Vagina (tissue), 2 donors: ENCODE results near the gene LIN7A. TPM values are rescaled to one million over a fixed set of nuclear protein-coding genes. Genes with fewer than 3 reads are reported as not detected.

Experiments used
- DNase-seq, 2 donors: peaks; one replicate each; pipeline ENCODE4 v3.0.0-alpha.2; 2017; ENCODE audit errors: extremely low spot score in 2 of 2
- H3K27ac ChIP-seq: fragments of 200-600 bp; sonication (generic); one replicate; pipeline ENCODE4 v1.5.1; 2019
- H3K27me3 ChIP-seq: fragments of 200-600 bp; sonication (generic); one replicate; pipeline ENCODE4 v1.5.1; 2019
- H3K36me3 ChIP-seq, 2 donors: fragments of 200-600 bp; sonication (generic); one replicate each; pipeline ENCODE4 v1.5.1; 2017 to 2019
- H3K4me1 ChIP-seq: fragments of 200-600 bp; sonication (generic); one replicate; pipeline ENCODE4 v1.5.1; 2019
- H3K4me3 ChIP-seq, 2 donors: fragments of 200-600 bp; sonication (generic); 1 replicate in 1 of 2; 2 replicates in 1 of 2; pipeline ENCODE4 v1.5.1; 2016 to 2019
- H3K9me3 ChIP-seq: fragments of 200-600 bp; sonication (generic); one replicate; pipeline ENCODE4 v1.5.1; 2019
- POLR2A ChIP-seq, 2 donors: fragments of 450-650 bp; IDR thresholded peaks; one replicate each; pipeline ENCODE4 v1.6.1; 2017; ENCODE audit warnings: antibody characterized with exemption in 2 of 2, mild to moderate bottlenecking in 2 of 2, moderate library complexity in 2 of 2
- POLR2AphosphoS5 ChIP-seq, 2 donors: sonication (generic); formaldehyde crosslinking; IDR thresholded peaks; one replicate each; pipeline ENCODE4 v1.9.0; 2017; ENCODE audit warnings: antibody characterized with exemption in 2 of 2, mild to moderate bottlenecking in 2 of 2, low read depth in 1 of 2; ENCODE audit not compliant: insufficient read depth in 1 of 2
- intact Hi-C: fragments of 100-400 bp; cut with DNase I; formaldehyde crosslinking; loops from one replicate; pipeline ENCODE4 v1.15.1; 2023
- total RNA-seq: library from RNA; depleted of rRNA; stranded (reverse); fragments of >200 nt; gene quantifications from one replicate; pipeline ENCODE4 v1.2.3, GENCODE V29; 2016
- TF ChIP-seq, protein P1 (sequence below), 3 experiments: fragments of 450-650 bp in 2 of 3; fragments of 200-600 bp in 1 of 3; sonication (generic) in 1 of 3; IDR thresholded peaks; one replicate each; pipeline ENCODE4 v1.5.1; 2017 to 2019; ENCODE audit warnings: antibody characterized with exemption in 3 of 3, mild to moderate bottlenecking in 2 of 3, moderate library complexity in 2 of 3

The LIN7A gene
- total RNA-seq, 1 donor from 2014 or later = 12.5 TPM

DNA sequence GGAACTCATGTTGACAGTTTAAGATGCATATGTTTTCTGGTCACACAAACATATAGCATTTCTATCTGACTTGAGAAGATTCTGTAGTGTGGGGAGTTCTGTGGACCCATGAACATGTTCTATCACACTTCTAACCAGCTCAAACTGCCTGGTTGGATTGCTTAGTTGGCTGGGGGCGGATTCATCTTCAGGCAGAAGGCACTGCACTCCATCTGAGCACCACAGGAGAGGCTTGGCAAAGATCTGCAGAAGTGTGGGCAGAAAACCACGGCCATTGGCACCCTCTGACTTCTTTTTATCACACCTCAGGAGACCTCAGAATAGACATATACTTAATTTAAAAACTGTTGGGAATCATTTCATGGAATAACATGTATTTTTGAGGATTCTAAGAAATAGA lies 68.5 kb downstream of the LIN7A start:
- intact Hi-C loops = no loop called here

GRCh38 chr12:80868576-80868975 lies 69.2 kb downstream of the LIN7A start:
- no peak overlapping the region for H3K27ac ChIP-seq
- intact Hi-C loops = no loop called here
- H3K27me3 ChIP-seq = no peaks in the 10 kb centered on the region

More for the DNA sequence above, 68.5 kb downstream of the LIN7A start:
- Histone ChIP-seq H3K4me3 (no peak overlapping the region), H3K27ac (no peak overlapping the region), H3K9me3 (no peaks in the 10 kb centered on the region), H3K27me3 (no peaks in the 10 kb centered on the region), H3K4me1 (no peaks in the 10 kb centered on the region), H3K36me3 (no peaks in the 10 kb centered on the region)
- TF ChIP-seq, protein P1, sequence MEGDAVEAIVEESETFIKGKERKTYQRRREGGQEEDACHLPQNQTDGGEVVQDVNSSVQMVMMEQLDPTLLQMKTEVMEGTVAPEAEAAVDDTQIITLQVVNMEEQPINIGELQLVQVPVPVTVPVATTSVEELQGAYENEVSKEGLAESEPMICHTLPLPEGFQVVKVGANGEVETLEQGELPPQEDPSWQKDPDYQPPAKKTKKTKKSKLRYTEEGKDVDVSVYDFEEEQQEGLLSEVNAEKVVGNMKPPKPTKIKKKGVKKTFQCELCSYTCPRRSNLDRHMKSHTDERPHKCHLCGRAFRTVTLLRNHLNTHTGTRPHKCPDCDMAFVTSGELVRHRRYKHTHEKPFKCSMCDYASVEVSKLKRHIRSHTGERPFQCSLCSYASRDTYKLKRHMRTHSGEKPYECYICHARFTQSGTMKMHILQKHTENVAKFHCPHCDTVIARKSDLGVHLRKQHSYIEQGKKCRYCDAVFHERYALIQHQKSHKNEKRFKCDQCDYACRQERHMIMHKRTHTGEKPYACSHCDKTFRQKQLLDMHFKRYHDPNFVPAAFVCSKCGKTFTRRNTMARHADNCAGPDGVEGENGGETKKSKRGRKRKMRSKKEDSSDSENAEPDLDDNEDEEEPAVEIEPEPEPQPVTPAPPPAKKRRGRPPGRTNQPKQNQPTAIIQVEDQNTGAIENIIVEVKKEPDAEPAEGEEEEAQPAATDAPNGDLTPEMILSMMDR (IDR thresholded peaks at IDR 0.05) = no peak
- TF ChIP-seq POLR2AphosphoS5 (IDR thresholded peaks at IDR 0.05; ENCODE audit: insufficient read depth in 1 of 2, low read depth in 1 of 2) (no peak), POLR2A (IDR thresholded peaks at IDR 0.05) (no peak)
- no peak for DNase-seq

DNA sequence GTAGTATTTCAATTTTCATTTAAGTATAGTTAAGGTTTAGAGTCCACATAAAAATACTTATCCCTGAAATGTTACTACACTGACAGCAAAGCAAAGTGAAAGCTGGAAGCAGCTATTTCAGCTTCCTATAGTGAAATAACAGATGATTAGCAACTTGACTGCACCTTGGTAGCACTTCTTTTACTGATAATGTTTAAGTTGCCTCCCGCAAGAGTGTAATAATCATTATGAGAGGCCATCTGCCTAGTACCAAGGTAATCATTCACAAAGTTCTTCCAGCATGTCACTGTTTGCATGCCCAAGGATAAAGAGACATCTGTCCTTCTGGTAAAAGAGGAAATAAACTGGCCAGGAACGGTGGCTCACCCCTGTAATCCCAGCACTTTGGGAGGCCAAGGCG lies 69.8 kb downstream of the LIN7A start:
- H3K27ac ChIP-seq = no peak overlapping the region
- no peak for DNase-seq
- no peaks in the 10 kb centered on the region for H3K9me3 ChIP-seq
- H3K4me1 ChIP-seq = no peaks in the 10 kb centered on the region
- no peaks in the 10 kb centered on the region for H3K27me3 ChIP-seq
- TF ChIP-seq POLR2AphosphoS5 (IDR thresholded peaks at IDR 0.05; ENCODE audit: insufficient read depth in 1 of 2, low read depth in 1 of 2) (no peak), POLR2A (IDR thresholded peaks at IDR 0.05) (no peak)
- TF ChIP-seq, protein P1 (IDR thresholded peaks at IDR 0.05) = no peak
- intact Hi-C loops = no loop called here
- no peak overlapping the region for H3K4me3 ChIP-seq
- H3K36me3 ChIP-seq = no peaks in the 10 kb centered on the region

More at GRCh38 chr12:80868576-80868975, 69.2 kb downstream of the LIN7A start:
- H3K4me3 ChIP-seq = no peak overlapping the region
- no peaks in the 10 kb centered on the region for H3K4me1 ChIP-seq
- TF ChIP-seq, protein P1 (IDR thresholded peaks at IDR 0.05) = no peak
- TF ChIP-seq POLR2A (IDR thresholded peaks at IDR 0.05) (no peak), POLR2AphosphoS5 (IDR thresholded peaks at IDR 0.05; ENCODE audit: insufficient read depth in 1 of 2, low read depth in 1 of 2) (no peak)
- no peaks in the 10 kb centered on the region for H3K9me3 ChIP-seq
- no peaks in the 10 kb centered on the region for H3K36me3 ChIP-seq
- DNase-seq = no peak

- no peak overlapping the region for H3K4me3 ChIP-seq
- TF ChIP-seq POLR2A (IDR thresholded peaks at IDR 0.05) = no peak
- no peaks in the 10 kb centered on the region for H3K9me3 ChIP-seq
- H3K36me3 ChIP-seq = no peaks in the 10 kb centered on the region
- intact Hi-C loops = no loop called here
- no peak for DNase-seq
- no peaks in the 10 kb centered on the region for H3K27me3 ChIP-seq
- H3K4me1 ChIP-seq = no peaks in the 10 kb centered on the region
- no peak overlapping the region for H3K27ac ChIP-seq
These were observed 73.5 kb downstream of the LIN7A start for GRCh38 chr12:80864046-80864735.

- Histone ChIP-seq H3K36me3 (no peaks in the 10 kb centered on the region), H3K27ac (no peak overlapping the region), H3K4me3 (no peak overlapping the region), H3K4me1 (no peaks in the 10 kb centered on the region), H3K9me3 (no peaks in the 10 kb centered on the region), H3K27me3 (no peaks in the 10 kb centered on the region)
- TF ChIP-seq POLR2AphosphoS5 (IDR thresholded peaks at IDR 0.05; ENCODE audit: insufficient read depth in 1 of 2, low read depth in 1 of 2) (no peak), POLR2A (IDR thresholded peaks at IDR 0.05) (no peak)
- TF ChIP-seq, protein P1 (IDR thresholded peaks at IDR 0.05) = no peak
- no peak for DNase-seq
- intact Hi-C loops = no loop called here
These were observed 75.2 kb downstream of the LIN7A start for GRCh38 chr12:80862531-80862930.
